Esophagus squamous epithelium (tissue), 5 donors: Measurements from ENCODE around the gene PDF. TPM values are rescaled to one million over a fixed set of nuclear protein-coding genes. Genes with fewer than 3 reads are reported as not detected.
"Not testable (repeated sequence)": the region's sequence is repeated elsewhere in the genome, so short reads cannot be mapped to it uniquely, and the experiment has no call there.

Experiments
- DNase-seq: peaks from one replicate; lab custom pipeline; 2025; lab: John Stamatoyannopoulos, UW
- H3K27ac ChIP-seq, 4 donors: fragments of 200-600 bp; sonication (generic); one replicate each; pipeline ENCODE4 v1.5.1; 2016 to 2019; ENCODE audit warnings: mild to moderate bottlenecking in 1 of 4
- H3K27me3 ChIP-seq, 4 donors: fragments of 200-600 bp; sonication (generic); 1 replicate in 3 of 4; 2 replicates in 1 of 4; pipeline versions ENCODE4 v1.5.1 to v1.6.0; 2017 to 2021; ENCODE audit warnings: antibody characterized with exemption in 1 of 4
- H3K36me3 ChIP-seq, 3 donors: fragments of 200-600 bp; sonication (generic); one replicate each; pipeline ENCODE4 v1.5.1; 2016 to 2019
- H3K4me1 ChIP-seq, 3 donors: fragments of 200-600 bp; sonication (generic); one replicate each; pipeline ENCODE4 v1.5.1; 2017 to 2019
- H3K4me3 ChIP-seq, 4 donors: fragments of 200-600 bp; sonication (generic); 1 replicate in 3 of 4; 2 replicates in 1 of 4; pipeline ENCODE4 v1.5.1; 2016 to 2019; ENCODE audit warnings: mild to moderate bottlenecking in 2 of 4, moderate library complexity in 1 of 4
- H3K9me3 ChIP-seq, 3 donors: fragments of 200-600 bp; sonication (generic); one replicate each; pipeline ENCODE4 v1.5.1; 2016 to 2019
- POLR2A ChIP-seq, 4 donors: fragments of 450-650 bp; IDR thresholded peaks; one replicate each; pipeline ENCODE4 v1.6.1; 2017; ENCODE audit warnings: antibody characterized with exemption in 4 of 4, mild to moderate bottlenecking in 4 of 4, moderate library complexity in 3 of 4
- WGBS, 2 donors: methylation state at CpG; one replicate each; pipeline ENCODE4 v1.1.5; 2018; 5-methylcytosine and 5-hydroxymethylcytosine counted together
- intact Hi-C: fragments of 100-400 bp; cut with DNase I; formaldehyde crosslinking; loops from one replicate; pipeline ENCODE4 v1.15.0; 2022
- total RNA-seq, 4 donors: library from RNA; depleted of rRNA; stranded (reverse); fragments of >200 nt; gene quantifications; one replicate each; pipeline ENCODE4 v1.1.0, GENCODE V29; 2016
- TF ChIP-seq, protein P1 (sequence below), 6 experiments: fragments of 450-650 bp in 4 of 6; fragments of 200-600 bp in 2 of 6; sonication (generic) in 2 of 6; IDR thresholded peaks; one replicate each; pipeline ENCODE4 v1.5.1; 2016 to 2019; ENCODE audit warnings: antibody characterized with exemption in 6 of 6, mild to moderate bottlenecking in 4 of 6, moderate library complexity in 4 of 6
- donor health status: DM: yes; HTN: yes; CAD: no.

PDF gene
- total RNA-seq, 4 donors from 2014 or later: 14.3 to 21.8 (median 21.4) TPM

GRCh38 chr16:69364088-69364487 lies 33.7 kb upstream of the PDF start:
- Histone ChIP-seq H3K4me1 (no peaks in the 10 kb centered on the region), H3K9me3 (no peaks in the 10 kb centered on the region), H3K4me3 (no peak overlapping the region), H3K27ac (no peak overlapping the region), H3K27me3 (no peaks in the 10 kb centered on the region), H3K36me3 (peaks cover 14 to 63% (median 36%) of the 10 kb centered on the region in 3 donors)
- 92 to 93% methylated on average over 2 of the region's 2 CpGs for WGBS, 2 donors
- intact Hi-C loops: no loop called here
- DNase-seq: no peak
- TF ChIP-seq, protein P1, sequence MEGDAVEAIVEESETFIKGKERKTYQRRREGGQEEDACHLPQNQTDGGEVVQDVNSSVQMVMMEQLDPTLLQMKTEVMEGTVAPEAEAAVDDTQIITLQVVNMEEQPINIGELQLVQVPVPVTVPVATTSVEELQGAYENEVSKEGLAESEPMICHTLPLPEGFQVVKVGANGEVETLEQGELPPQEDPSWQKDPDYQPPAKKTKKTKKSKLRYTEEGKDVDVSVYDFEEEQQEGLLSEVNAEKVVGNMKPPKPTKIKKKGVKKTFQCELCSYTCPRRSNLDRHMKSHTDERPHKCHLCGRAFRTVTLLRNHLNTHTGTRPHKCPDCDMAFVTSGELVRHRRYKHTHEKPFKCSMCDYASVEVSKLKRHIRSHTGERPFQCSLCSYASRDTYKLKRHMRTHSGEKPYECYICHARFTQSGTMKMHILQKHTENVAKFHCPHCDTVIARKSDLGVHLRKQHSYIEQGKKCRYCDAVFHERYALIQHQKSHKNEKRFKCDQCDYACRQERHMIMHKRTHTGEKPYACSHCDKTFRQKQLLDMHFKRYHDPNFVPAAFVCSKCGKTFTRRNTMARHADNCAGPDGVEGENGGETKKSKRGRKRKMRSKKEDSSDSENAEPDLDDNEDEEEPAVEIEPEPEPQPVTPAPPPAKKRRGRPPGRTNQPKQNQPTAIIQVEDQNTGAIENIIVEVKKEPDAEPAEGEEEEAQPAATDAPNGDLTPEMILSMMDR (IDR thresholded peaks at IDR 0.05): no peak
- no peak for TF ChIP-seq POLR2A (IDR thresholded peaks at IDR 0.05)

DNA sequence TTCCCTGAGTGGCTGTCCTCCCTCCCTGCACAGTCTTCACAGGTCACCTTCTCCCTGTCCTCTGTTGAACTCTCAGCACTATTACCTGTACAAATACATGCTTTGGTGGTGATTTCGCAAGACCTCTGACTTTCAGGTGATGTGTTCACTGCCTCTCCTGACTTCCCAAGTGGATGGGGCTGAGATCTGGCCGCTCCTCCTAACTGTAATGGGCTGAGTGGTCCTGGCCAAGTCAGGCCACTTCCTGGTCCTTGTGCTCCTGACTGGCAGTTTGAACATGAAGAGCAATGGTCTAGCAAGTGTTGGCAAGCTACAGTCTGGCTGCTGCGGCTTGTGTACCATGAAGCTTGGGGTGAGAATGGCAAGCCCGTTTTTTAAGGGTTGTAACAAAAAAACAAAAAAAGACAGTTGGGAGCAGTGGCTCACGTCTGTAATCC lies 32.9 kb upstream of the PDF start:
- TF ChIP-seq POLR2A (IDR thresholded peaks at IDR 0.05): no peak
- TF ChIP-seq, protein P1 (IDR thresholded peaks at IDR 0.05): no peak
- no peaks in the 10 kb centered on the region for H3K9me3 ChIP-seq
- H3K4me3 ChIP-seq: no peak overlapping the region
- intact Hi-C loops: no loop called here
- H3K27me3 ChIP-seq: no peaks in the 10 kb centered on the region
- 86 to 94% methylated on average over 5 of the region's 5 CpGs for WGBS, 2 donors
- no peaks in the 10 kb centered on the region for H3K4me1 ChIP-seq
- no peak for DNase-seq
- H3K27ac ChIP-seq: no peak overlapping the region
- peaks cover 14 to 55% (median 32%) of the 10 kb centered on the region in 3 donors for H3K36me3 ChIP-seq

GRCh38 chr16:69360070-69360469 lies 29.7 kb upstream of the PDF start:
- H3K4me3 ChIP-seq, H3K4me1 ChIP-seq, H3K9me3 ChIP-seq, intact Hi-C loops, H3K27ac ChIP-seq, H3K27me3 ChIP-seq, DNase-seq: not testable (repeated sequence)
- H3K36me3 ChIP-seq: peaks cover 19 to 23% (median 21%) of the 10 kb centered on the region in 3 donors
- 60 to 86% methylated on average over 9 of the region's 9 CpGs for WGBS, 2 donors

DNA sequence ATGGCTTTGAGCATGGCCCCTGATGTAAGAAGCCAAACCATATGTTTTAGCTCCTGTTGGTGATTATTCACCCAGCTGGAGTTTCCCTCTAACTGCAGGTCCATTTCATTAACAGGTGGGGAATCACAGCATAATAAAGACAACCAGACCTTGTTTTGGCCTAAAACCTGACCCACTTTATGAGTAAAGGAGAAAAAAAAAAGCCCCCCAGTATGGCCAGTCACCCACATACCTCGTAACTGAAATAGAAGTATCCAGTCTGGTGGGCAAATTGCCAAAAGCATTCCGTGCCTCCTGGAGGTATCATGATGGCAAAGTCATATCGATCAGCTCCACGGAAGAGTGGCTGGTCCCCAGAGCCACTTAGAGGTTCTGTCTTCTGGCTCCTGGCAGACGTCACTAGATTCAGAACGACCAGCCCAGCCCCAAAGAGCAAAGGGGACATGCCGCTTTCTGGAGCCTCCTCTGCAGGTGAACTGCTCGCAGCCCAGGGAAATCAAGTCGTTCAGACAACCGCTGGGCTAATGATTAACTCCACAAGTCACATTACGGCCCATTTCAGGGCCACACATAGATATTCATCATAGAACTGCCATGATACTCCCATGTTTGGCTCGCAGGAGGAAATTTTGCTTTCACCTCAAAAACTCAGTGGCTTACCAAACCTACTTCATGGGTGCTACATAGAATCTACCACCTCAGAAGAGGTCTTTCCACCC lies 21.1 kb upstream of the PDF start, which contains the start of gene TMED6:
Gene TMED6, minus strand, starts transcription at position 478 of the 719 bp plus-strand sequence. Its CDS starts 33 bp downstream, at position 445.
- DNase-seq: no peak
- Histone ChIP-seq H3K27ac (no peak within 1 kb of the TSS), H3K9me3 (no peaks in the 10 kb centered on the region), H3K4me3 (no peak within 1 kb of the TSS), H3K4me1 (no peaks in the 10 kb centered on the region), H3K36me3 (peaks cover 6 to 52% (median 7%) of the 10 kb centered on the region in 3 donors), H3K27me3 (no peaks in the 10 kb centered on the region)
- 83 to 89% methylated on average over 12 of the region's 12 CpGs for WGBS, 2 donors
- intact Hi-C loops: no loop called here
- TF ChIP-seq, protein P1 (IDR thresholded peaks at IDR 0.05): no peak
- TF ChIP-seq POLR2A (IDR thresholded peaks at IDR 0.05): no peak

GRCh38 chr16:69350536-69351133 lies 20.2 kb upstream of the PDF start:
- Histone ChIP-seq H3K27ac (no peak overlapping the region), H3K9me3 (no peaks in the 10 kb centered on the region), H3K4me3 (no peak overlapping the region), H3K36me3 (peaks cover 0 to 52% (median 3%) of the 10 kb centered on the region in 3 donors), H3K4me1 (no peaks in the 10 kb centered on the region), H3K27me3 (no peaks in the 10 kb centered on the region)
- 67 to 80% methylated on average over 3 to 6 of the region's 6 CpGs for WGBS, 2 donors
- DNase-seq: no peak
- intact Hi-C loops: no loop called here
- no peak for TF ChIP-seq POLR2A (IDR thresholded peaks at IDR 0.05)
- TF ChIP-seq, protein P1 (IDR thresholded peaks at IDR 0.05): no peak
